ENCODE data around the gene PTH2.
A peak's percentile ranks its signal among the peaks of the same experiment; 100 is the strongest.

The PTH2 gene

GRCh38 chr19:49396738-49397505, 26.3 kb downstream of the PTH2 start:
- TF ChIP-seq CTCF (IDR thresholded peaks at IDR 0.05; ENCODE audit: low read depth, low read length): no peak
- no peak for DNase-seq (ENCODE audit: extremely low read depth, low read depth)

DNA sequence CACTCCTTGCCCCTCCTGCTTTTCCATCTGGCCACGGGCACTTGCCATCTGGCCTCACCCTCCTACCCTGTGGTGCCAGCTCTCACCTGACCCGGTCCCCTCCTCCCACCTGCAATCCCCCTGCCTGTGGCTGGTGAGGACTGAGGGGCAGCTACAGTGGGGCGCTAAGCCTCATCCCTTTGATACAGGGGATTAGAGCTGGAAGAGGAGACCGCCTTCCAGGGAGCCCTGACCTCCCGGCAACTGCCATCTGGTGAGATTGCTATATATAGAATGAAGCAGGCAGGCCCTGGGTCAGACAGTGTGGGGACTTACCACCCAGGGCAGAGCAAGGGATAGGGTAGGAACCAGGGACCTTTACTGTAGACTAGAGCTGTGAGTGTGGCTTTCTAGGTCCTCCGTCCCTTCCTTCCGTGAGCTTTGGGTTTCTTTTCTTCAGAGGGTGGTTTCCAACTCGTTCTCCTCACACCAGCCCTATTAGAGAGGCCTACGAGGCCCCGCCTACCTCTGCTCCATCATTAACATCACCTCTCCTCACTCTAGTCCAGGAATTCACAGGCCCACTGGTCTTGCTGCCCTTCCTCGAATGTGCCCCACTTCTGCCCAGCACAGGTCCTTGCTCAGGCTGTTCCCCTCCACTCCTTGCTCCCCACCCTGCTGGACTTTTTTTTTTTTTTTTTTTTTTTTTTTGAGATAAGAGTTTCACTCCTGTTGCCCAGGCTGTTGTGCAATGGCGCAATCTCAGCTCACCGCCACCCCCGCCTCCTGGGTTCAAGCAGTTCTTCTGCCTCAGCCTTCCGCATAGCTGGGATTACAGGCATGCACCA, 27.4 kb downstream of the PTH2 start:
- no peak for TF ChIP-seq CTCF (IDR thresholded peaks at IDR 0.05; ENCODE audit: low read depth, low read length)
- DNase-seq (ENCODE audit: extremely low read depth, low read depth): no peak

GRCh38 chr19:49393881-49394280, 29.4 kb downstream of the PTH2 start:
- DNase-seq (ENCODE audit: extremely low read depth, low read depth): no peak
- no peak for TF ChIP-seq CTCF (IDR thresholded peaks at IDR 0.05; ENCODE audit: low read depth, low read length)

DNA sequence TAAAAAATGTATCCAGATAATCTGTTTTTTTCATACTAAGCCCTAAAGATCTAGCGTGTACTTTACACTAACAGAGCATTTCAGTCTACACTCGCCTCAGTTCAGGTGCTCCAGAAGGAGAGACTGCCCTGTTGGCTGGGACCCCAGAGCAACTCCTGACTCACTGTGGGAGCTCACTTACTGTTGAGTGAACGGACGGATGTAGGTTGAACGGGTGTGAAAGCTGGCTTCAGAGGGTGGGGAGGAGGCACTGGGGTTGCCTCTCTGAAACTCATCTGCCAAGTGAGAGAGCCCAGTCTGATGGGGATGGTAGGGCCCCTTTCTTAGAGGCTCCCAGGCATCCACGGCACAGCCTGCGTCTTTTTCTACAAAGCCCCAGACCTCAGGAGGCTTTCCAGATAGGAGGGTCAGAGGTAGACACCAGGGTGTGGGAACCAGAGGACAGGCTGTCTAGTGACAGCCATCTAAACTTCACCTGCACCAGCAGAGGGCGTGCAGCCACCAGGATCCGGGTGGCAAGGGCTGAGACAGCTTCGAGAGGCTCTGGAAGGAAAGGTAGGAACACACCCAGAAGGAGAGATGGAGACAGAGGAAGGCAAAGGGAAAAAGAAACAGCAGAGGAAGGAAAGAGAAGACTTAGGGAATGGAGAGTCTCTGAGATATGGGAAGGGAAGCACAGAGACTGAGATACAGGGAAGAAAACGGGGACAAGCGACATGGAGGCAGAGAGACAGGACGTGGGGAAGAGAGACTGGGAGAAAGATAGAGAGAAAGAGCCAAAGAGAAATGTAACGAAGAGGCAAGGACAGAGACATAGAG, 31.5 kb downstream of the PTH2 start:
- peak; percentile 37 for DNase-seq (ENCODE audit: extremely low read depth, low read depth)
- TF ChIP-seq CTCF (IDR thresholded peaks at IDR 0.05; ENCODE audit: low read depth, low read length): peak; percentile 82

GRCh38 chr19:49390929-49391359, 32.3 kb downstream of the PTH2 start:
- no peak for DNase-seq (ENCODE audit: extremely low read depth, low read depth)
- no peak for TF ChIP-seq CTCF (IDR thresholded peaks at IDR 0.05; ENCODE audit: low read depth, low read length)

DNA sequence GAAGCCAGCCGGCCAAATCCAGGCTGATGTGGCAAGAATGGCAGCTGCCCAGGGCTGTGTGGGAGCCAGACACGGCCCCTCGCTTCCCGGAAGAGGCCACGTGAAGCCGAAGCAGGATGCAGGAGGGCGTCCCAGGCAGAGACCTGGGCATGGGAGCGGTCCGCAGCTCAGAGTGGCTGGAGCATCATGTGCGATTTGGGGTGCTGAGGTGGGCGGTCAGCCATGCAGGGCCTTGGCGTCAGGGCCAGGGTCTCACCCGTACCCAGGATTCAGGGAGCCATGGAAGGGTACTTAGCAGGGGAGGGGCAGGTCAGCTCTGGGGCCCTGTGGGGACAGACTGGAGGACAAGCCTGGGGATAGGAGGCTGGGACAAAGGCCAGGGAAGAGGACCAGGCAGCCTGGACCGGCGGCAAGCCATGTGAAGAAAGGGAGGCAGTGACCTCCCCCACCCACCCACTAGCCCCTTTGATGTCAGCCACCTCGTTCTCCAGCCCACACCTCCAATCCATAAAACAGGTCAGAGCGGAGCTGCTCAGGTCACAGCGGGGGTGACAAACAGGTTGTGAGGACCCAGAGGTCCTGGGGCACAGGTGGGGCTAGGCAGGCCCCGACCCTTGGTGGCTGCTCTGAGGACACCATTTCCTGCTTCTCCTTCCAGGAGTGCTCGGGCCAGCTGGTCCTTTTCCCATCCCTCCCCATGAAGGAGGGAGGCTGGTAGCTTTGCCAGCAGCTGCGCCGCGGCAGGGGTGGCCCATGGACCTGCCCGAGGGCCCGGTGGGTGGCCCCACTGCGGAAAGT, 32.9 kb downstream of the PTH2 start:
- no peak for DNase-seq (ENCODE audit: extremely low read depth, low read depth)

More for the DNA sequence above, 32.9 kb downstream of the PTH2 start:
- TF ChIP-seq CTCF (IDR thresholded peaks at IDR 0.05; ENCODE audit: low read depth, low read length): no peak

Measured in AG09319 (cell line).